ENCODE results near the gene BMAL2. TPM values are rescaled to one million over a fixed set of nuclear protein-coding genes. Genes with fewer than 3 reads are reported as not detected.

The BMAL2 gene, protein sequence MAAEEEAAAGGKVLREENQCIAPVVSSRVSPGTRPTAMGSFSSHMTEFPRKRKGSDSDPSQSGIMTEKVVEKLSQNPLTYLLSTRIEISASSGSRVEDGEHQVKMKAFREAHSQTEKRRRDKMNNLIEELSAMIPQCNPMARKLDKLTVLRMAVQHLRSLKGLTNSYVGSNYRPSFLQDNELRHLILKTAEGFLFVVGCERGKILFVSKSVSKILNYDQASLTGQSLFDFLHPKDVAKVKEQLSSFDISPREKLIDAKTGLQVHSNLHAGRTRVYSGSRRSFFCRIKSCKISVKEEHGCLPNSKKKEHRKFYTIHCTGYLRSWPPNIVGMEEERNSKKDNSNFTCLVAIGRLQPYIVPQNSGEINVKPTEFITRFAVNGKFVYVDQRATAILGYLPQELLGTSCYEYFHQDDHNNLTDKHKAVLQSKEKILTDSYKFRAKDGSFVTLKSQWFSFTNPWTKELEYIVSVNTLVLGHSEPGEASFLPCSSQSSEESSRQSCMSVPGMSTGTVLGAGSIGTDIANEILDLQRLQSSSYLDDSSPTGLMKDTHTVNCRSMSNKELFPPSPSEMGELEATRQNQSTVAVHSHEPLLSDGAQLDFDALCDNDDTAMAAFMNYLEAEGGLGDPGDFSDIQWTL
- polyA plus RNA-seq (2012; ENCODE audit: insufficient read depth, insufficient read length) = 10.9 TPM

DNA sequence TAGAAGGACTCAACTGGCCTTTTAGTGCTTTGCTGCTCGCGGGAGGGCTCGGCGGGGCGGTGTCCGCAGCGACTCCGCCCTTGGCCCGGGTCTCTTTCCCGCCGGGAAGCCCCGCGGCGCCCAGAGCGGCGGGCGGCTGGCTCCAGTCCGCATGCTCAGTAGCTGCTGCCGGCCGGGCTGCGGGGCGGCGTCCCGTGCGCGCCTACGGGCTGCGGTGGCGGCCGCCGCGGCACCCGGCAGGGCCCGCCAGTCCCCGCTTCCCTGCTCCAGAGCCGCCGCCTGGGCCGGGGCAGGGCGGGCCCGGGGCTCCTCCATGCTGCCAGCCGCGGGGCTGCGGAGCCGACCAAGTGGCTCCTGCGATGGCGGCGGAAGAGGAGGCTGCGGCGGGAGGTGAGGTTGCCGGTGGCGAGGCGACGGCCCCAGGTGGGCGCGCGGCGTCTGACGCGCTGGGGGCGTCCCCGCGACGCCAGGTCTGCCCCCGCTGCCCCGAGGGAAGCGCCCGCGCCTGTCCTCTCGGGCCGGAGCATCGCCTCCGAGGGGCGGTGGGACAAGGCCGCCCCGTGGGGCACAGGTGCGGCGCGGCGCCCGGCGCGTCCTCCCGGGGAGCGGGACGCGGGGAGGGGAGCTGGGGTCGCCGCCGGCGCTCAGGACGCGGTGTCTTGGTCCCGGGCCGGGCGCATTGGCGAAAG, at the start of gene BMAL2:
TSS of gene BMAL2 (plus strand) at position 123 of the 689 bp plus-strand sequence. CDS start at position 360, 237 bp downstream.
- DNase-seq (ENCODE audit: low read depth, low spot score) = peak; percentile 11
- H3K4me3 ChIP-seq (ENCODE audit: low read length) = peak within 1 kb of the TSS; percentile 67

DNA sequence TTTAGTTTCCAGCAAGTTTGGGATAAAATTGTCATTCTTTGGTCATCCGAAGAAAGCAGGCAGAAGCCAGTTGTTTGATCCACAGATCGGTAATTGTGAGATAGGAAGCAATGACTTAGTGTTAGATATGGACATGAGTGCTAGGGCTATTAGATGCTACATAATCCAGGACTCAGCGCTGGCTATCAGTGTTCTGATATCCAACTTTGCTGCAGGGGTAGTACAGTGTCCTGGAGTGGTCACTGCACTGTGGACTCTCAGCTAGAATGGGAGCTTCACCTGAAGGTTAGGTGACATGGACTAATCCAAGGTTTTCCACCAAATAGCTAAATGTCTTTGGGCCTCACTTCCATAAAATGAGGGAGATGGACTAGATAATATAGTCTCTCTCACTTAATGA, 48.6 kb upstream of the BMAL2 start:
- DNase-seq (ENCODE audit: low read depth, low spot score) = no peak
- no peak overlapping the region for H3K4me3 ChIP-seq (ENCODE audit: low read length)

DNA sequence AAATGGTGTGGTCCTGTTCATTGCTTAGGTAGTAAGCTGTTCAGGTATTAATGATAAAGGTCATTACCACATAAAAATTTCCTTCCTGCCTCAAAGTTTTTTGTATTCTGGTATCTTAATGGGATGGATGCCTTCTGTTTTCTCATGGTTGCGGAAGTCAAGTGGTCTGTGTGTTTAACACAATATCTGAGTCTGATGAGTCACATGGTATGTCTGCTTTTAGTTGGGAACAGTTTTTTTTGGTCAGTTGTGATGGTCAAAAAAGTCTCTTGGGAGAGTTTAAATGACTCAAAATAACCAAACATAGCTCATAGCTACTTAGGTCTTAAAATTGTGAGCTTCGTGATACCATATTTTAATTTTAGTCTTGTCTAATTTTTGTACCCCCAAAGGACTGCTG, 47.9 kb upstream of the BMAL2 start:
- H3K4me3 ChIP-seq (ENCODE audit: low read length) = no peak overlapping the region
- DNase-seq (ENCODE audit: low read depth, low spot score) = no peak

DNA sequence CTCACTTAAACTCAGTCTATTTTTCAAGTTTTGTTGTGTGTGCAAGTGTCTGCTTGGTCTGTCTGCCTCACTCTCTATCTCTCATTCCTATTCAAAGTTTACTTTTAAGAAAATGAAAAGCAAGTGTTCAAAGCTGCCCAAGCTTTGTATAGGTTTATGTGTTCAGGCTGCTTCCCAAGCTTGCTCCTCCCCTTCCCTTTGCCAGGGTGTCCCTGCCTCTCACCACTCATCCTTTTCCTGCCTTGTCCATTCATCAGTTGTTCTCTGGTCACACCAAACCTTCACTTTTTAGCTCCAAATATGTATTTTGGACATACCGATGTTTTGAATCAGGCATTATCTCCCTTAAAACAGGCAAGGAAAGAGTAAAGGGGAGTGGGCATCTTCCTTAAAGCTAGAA, 47.2 kb upstream of the BMAL2 start:
- no peak for DNase-seq (ENCODE audit: low read depth, low spot score)
- H3K4me3 ChIP-seq (ENCODE audit: low read length) = no peak overlapping the region

DNA sequence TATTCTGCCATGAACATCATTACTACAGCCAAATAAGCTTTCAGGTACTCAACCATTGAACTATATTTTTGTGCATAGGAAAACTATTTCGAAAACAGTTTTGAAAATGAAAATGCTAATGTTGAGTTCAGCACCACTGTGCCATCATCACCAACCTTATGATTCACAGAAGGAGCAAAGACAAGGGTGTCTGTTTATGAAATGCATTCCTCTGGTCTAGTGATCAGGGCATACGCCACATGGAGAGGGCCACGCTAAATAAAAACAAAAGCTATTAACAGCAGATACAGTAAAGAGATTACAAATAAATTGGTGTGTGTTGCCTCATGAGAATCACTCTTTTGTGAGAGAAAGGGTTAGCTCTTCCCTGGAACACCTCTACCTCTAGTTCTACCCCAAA, 43.2 kb upstream of the BMAL2 start:
- no peak for DNase-seq (ENCODE audit: low read depth, low spot score)
- H3K4me3 ChIP-seq (ENCODE audit: low read length) = no peak overlapping the region

DNA sequence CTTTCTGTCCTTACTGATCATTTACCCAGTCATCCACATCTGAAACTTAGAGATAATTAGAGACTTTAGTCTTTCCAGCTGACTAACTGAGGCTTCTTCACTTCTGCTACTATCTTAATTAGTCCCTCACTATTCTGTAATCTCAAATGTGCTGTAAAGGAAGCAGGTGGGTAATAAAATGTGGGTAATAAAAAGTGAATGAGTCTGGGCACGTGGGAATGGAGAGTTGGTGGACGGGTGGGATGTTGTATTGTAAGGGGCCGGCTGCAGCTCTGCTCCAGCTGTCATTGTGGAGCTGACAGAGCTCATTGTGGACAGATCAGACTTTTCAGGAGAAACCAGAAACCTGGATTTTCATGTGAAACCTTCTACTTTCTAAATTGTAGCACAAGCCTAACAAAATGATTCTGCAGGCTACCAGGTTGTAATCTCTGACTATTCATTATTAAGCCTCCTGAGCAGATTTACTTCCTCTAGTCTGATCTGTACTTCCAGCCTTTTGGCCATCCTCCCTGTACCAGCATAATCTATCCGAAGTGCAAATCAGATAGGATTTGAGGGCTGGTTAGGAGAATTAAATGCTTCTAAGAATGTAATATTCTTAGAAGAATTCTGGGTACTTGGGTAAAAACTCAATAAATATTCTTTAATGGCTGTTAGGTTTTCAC, 42.0 kb upstream of the BMAL2 start:
- no peak for DNase-seq (ENCODE audit: low read depth, low spot score)
- H3K4me3 ChIP-seq (ENCODE audit: low read length) = no peak overlapping the region

DNA sequence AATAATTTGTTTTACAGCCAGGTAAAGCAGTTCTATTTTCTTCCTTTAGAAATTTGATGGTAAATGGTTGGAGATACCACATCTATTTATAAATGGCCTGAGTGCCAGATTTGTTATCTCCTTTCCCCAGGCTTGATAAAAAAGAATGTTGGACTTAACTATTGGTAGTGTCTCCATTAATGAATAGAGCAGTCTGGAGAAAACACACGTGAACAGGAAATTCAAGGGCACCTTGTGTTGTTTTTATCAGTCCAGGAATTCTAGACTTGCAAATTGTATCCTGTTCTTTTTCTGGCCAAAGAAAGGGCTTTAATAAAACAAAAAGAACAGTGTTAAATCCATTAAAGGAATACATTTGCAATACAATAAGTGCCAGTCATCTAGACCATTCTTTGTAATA, 40.8 kb upstream of the BMAL2 start:
- no peak overlapping the region for H3K4me3 ChIP-seq (ENCODE audit: low read length)
- DNase-seq (ENCODE audit: low read depth, low spot score) = no peak

DNA sequence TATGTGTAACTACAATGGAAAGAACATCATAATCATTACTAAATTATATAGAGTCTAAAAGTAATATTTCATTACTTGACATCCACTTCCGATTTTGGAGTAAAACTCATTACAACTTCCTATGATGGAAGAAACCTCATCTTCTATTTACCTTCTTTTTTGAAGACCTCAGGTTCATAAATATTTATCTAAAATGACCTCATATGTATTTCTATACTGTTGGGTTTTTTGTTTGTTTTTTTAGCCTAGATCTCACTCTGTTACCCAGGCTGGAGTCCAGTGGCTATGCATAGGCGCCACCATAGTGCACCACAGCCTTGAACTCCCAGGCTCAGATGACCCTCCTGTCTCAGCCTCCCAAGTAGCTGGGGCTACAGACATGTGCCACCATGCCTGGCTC, 39.9 kb upstream of the BMAL2 start:
- no peak overlapping the region for H3K4me3 ChIP-seq (ENCODE audit: low read length)
- DNase-seq (ENCODE audit: low read depth, low spot score) = no peak

DNA sequence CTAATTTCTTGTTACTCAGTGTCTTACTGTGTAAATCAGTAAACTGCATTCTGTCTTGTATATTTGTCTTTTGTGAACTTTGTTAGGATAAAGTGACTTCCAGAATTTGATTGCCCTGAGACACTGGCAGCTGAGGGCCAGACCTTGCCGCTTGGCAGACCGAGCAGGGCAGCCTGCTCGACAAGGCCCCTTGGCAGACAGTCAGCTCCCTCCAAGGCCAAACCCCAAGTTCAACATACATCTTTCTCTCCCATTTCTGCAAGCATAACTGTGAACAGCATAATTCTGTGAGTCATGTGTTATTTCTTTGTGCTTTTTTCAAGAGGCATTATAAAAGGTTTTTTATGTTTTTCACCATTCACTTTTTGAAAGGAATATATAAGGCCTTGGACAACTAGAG, 39.2 kb upstream of the BMAL2 start:
- no peak for DNase-seq (ENCODE audit: low read depth, low spot score)
- no peak overlapping the region for H3K4me3 ChIP-seq (ENCODE audit: low read length)

DNA sequence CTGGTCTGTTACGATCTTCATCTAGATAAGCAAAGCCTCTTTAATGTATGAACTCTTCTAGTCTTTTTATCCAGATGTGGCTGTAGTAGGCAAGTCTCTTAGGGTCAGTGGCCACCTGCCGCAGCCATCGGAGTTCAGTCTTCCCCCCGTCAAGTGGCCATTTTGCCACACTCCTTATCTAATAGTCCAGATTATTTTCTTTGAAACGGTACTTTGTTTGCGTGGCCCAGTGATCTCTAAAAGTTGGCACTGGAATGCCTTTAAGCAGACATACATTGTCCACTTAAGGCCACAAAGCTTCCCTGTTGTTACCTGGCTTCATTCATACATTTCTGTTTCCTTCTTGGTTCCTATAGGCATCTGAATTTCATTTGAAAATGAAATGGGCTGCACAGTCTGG, 36.0 kb upstream of the BMAL2 start:
- no peak for DNase-seq (ENCODE audit: low read depth, low spot score)
- no peak overlapping the region for H3K4me3 ChIP-seq (ENCODE audit: low read length)

DNA sequence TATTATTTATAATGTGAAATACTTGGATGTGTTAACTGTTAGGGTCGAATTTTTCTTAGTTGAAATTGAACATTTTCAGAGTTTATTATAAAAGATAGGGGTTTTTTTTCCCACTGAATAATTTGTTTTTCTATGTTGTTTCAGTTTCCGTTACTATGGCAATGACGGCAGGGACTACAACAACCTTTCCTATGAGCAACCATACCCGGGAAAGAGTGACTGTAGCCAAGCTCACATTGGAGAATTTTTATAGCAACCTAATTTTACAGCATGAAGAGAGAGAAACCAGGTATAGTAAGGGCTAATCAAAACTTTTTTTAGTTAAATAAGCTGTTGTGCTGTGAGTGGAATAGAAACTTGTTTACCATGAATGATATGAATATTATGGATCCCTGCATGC, 35.1 kb upstream of the BMAL2 start:
- DNase-seq (ENCODE audit: low read depth, low spot score) = no peak
- H3K4me3 ChIP-seq (ENCODE audit: low read length) = no peak overlapping the region

DNA sequence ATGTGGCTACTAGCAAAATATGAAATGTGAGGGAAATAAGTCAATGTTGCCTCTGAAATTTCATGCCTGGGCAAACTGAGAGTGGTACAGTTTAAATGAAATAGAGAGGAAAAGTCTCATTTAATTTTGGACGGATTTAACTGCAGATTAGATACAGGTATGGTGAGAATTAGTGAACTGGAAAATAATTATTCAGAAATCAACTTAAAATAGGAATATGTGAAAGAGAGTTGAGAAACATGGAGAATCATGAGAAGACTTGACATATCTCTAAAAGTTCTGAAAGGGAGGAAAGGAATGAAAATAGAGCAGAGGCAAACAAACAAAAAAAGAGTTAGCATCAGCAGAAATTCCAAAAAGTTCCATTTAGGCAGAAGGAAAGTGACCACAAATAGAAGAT, 33.5 kb upstream of the BMAL2 start:
- no peak overlapping the region for H3K4me3 ChIP-seq (ENCODE audit: low read length)
- DNase-seq (ENCODE audit: low read depth, low spot score) = no peak

DNA sequence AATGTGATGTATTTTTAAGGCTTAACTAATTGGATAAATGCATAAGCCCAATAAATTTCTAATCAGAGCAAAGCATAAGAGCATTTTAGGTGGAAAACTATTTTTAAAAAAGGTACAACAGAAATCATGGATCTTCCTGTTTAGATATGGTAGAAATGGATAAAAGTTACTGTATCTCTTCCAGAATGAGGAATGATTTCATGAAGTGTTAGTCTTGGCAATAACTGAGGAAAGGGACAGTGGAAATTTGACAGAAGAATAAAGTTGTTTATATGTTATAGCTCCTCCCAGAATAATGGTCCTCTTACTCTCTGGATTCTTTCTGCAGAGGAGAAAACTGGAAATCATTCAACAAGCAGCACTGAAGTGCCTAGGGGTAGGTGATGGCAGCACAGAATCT, 32.4 kb upstream of the BMAL2 start:
- DNase-seq (ENCODE audit: low read depth, low spot score) = no peak
- no peak overlapping the region for H3K4me3 ChIP-seq (ENCODE audit: low read length)

DNA sequence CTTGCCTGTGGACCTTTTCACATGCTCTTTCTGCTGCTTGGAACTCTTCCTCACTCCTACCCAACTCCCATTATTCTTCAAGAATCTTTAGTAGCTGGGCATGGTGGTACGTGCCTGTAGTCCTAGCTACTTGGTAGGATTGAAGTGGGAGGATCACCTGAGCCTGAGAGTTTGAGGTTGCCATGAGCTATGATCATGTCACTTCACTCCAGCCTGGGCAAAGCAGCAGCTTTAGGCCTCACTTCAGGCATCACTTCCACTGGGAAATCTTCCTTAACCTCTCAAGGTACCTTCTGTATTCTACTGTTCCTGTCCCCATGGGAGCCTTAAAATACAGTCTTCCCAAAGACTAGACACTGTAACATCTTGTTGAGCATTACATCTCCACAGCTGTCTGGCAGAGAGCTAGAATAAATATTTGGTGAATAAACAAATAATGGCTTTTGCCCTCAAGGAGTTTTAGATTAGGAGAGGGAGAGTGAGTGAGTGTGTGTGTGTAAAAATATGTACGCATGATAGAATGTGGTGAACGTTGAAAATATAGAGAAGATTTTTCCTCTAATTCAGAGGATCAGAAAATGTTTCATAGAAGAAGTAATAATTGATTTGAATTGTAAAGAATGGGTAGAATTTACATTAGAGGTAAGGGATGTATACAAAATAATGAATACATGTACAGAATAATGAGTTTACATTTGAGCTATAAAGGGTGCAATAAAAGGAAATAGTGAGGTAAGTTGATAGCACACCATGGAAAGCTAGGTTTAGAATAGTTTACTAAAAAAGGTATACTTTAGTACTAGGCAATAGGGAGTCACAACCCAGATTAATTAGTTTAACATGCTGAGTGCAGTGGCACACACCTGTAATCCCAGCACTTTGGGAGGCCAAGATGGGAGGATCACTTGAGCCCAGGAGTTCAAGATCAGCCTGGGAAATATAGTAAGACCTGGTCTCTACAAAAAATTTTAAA, 29.2 kb upstream of the BMAL2 start:
- no peak overlapping the region for H3K4me3 ChIP-seq (ENCODE audit: low read length)
- DNase-seq (ENCODE audit: low read depth, low spot score) = no peak

DNA sequence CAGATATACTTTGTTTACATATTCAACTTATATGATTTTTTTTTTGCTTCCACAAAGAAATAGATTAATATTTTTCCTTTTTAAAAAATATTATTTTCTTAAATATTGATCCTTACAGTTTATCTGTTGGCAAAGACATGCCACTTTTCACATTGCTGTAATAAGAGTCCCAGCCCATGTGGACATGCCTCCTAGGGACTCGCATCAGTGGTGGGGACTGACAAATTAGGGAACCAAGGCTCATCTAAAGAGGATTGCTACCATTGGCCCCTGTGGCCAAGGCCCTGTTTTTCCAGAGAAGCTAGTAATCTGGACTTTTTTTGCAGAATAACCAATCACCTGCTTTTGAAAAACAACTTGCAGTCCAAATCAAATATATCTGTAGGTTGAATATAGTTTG, 27.8 kb upstream of the BMAL2 start:
- H3K4me3 ChIP-seq (ENCODE audit: low read length) = no peak overlapping the region
- no peak for DNase-seq (ENCODE audit: low read depth, low spot score)

DNA sequence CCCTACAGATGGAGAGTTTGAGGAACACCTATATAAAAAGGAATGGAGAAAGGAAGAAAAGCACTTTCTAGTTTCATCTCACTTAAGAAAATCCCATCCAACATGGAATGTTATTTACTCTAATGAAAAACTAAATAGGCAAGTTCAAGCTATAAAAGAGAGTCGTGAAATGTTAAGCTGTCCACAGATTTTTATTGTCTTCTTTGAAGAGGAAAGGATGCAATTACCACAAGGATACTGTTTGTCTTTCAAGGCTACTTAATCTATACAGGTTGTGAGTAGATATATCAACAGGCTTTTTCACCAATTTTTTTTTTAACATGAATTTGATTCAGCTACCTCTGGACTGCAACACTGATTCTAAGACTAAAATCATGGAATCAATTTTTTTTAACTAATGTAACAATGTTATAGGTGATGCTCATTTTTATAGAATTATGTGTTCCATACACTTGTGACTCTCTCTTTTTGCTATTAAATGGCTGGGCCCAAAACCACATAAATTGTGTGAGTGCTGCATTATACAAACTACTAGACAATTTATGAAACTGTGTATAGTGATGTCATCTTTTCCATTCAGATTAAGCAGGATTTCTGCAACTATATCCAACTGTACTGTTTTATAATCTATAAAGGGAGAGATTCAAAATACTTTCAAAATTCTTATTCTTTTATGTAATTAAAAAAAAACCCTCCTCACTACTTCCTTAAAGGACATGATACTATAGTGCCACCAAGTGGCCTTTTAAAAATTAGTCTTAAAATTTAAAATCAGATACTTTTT, 26.8 kb upstream of the BMAL2 start:
- peak; percentile 55 for DNase-seq (ENCODE audit: low read depth, low spot score)
- H3K4me3 ChIP-seq (ENCODE audit: low read length) = no peak overlapping the region

DNA sequence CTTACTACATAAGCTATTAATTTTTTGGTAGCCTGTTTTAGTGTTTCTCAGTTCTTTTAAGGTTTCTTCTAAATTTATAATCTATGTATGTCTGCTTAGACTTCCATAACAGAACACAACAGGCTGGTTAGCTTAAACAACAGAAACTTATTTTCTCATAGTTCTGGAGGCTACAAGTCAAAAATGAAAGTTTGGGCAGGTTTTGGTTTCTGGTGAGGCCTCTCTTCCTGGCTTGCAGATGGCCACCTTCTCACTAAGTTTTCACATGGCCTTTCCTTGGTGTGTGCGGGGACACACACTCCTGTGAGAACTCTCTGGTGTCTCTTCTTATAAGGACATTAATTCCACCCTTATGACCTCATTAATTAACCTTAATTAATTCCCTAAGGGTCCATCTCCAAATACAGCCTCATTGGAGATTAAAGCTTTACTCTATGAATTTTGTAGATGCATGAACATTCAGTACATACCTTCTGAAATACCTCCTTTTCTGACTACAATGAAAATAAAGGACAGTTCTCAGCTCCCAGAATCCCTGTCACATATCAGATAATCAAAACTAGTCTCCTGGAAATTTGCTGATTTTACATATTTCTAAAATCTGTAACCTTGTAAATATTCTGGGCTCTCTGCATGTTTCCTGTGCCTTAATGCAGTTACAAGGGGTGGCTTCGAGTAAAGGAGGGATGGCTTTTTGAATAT, 23.2 kb upstream of the BMAL2 start:
- no peak overlapping the region for H3K4me3 ChIP-seq (ENCODE audit: low read length)
- DNase-seq (ENCODE audit: low read depth, low spot score) = no peak

DNA sequence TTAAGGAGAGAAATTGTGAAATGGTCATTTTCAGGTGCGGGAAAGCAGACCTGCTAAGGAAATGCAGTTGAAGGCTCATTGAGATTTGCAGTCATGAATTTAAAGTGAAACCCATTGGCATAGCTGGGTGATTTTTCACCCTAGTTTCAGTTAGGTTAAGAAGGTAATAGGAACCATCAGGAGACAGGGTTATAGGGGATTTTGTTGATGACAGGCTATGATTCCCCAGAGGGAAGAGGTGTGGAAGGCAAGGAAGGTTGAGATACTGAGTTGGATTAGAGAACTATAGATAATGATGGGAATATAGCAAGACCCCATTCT, 22.7 kb upstream of the BMAL2 start:
- H3K4me3 ChIP-seq (ENCODE audit: low read length) = no peak overlapping the region

More for the DNA sequence above, 22.7 kb upstream of the BMAL2 start:
- DNase-seq (ENCODE audit: low read depth, low spot score) = no peak

Measured in Jurkat, Clone E6-1 (cell line).